Epidermal melanocyte (primary cell): ENCODE data around the gene CCL16.
"Not testable (repeated sequence)": the region's sequence is repeated elsewhere in the genome, so short reads cannot be mapped to it uniquely, and the experiment has no call there.

Experiments
- DNase-seq: peaks from one replicate; pipeline ENCODE4 v3.0.0; 2011; ENCODE audit warnings: low spot score; ENCODE audit not compliant: insufficient read length

CCL16 gene

DNA sequence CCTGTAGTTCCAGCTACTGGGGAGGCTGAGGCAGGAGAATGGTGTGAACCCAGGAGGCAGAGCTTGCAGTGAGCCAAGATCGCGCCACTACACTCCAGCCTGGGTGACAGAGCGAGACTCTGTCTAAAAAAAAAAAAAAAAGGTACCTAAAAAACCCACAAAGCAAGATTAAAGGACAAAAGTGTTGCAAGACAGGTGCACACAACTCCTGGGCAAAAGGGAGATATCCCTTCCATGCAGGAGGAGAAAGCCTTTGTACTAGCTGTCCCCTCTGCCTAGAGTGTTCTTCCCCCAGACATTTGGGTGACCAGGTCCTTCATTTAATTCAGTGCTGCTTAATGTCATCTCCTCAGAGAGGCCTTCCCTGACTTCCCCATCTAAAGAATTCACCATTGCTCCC, 42.8 kb downstream of the CCL16 start:
- DNase-seq = not testable (repeated sequence)

DNA sequence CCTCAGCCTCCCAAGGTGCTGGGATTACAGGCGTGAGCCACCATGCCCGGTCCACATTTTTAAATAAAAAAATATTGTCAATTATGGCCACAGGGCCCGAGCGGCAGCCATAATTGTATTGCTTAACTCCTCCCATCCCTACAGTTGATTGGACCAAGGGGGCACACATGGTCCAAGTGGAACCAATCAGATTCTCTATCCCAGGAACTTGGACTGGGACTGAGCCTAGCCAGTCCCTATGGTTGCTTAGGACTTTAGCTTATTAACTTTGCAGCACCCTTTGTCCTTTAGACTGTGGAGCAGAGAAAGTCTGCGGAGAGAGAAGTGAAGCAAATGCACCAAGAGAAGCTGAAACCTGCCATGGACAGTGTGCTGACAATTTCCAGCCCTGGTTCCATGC, 45.2 kb downstream of the CCL16 start:
- DNase-seq = no peak

DNA sequence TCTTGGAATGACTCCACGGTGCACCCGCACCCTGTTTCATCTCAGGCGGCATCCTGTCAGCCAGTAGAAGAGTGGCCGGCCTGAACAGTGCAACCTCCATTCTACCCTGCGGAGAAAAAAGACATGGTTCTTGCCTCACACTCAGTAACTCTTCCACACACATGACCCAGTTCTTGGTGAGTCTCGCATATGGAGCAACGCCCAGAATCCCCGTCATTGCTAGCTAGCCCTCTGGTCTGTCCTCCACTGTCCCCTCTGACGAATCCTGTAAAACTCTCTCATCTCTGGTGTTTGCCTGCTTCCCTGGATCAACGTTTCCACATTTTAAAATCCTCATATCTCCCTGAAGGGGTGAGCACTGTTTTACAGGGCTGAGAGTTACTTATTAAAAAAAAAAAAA, 46.5 kb downstream of the CCL16 start:
- no peak for DNase-seq

DNA sequence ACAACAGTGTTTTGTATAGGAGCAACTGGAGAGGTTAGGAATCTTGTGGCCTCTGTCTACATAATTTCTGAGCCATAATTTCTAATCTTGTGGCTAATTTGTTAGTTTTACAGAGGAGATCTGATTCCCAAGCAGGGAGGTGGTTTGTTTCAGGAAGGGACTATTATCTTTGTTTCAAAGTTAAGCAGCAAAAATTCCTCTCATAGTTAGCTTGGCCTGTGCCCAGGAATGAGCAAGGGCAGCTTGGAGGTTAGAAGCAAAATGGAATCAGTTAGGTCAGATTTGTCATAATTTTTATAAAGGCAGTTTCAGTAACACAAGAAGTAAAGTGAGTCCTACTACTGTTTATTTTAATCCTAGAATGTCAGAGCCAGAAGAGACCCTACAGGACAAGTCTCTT, 48.7 kb downstream of the CCL16 start:
- DNase-seq = no peak

DNA sequence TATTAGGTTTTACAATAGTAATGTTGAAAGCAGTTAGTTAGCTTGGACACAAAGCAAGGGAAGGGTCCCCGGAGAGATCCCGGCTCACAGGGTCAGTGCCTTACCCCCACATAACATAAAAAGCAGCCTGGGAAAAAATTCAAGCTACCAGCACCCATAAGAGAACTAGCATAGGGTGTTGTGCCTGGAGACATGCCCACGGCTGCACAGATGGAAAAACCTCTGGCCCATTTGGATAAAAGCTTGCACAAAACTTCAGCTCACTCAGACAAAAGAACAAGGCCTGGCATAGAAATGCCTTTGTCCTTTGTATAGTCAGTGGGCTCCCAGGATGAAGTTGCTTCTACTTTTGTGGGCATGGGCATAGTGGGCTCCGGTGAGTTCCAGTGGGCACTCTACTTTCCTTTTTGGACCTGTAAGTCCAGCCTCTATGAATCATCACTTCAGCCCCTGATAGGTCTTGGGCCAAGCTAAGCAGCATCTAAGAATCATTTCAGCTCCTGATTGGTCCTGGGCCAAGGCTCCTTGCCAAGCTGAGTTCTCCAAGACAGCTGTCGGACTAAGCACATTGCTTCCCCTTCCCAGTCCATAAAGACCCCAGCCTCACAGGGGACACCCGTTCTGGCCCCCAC, 49.4 kb downstream of the CCL16 start:
- DNase-seq = no peak

DNA sequence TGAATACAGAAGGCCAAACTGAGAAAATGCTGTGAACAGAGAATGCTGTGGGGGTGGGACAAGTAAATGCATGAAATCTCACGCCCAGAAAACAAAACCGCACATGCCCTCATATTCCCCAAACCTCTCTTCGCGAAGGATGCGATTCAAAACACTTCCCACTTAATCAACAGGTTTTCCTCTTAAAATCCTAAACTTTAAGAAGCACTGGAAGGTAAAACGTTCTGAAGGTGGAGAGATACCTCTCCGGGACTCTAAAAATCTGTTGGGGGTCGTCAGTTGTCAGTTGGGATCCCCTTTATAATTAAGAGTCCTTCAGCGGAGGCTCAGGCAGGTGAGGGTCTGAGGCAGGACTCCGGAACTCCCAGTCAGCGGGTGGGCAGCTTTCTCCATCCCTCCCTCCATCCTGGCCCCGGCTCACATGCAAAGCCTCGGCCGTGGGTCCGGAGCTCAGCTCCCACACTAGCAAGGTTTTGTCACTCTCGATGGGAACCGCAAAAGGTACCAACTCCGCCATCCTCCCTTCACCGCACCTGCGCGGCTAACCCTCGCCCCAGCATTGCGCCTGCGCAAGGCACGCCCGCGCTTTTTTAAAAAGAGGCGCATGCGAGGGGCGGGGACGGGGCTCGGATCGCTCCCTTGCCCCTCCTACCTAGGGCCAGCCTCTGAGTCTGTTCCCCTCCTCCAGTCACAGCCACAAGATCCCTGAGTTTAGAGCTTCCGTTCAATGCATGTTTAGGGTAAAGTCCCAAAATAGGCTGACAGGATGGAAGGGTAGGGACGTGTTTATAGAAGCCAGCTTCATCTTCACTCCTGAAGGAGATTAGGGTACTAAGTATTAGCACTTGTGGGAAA, 50.9 kb downstream of the CCL16 start, which contains the start of gene RDM1:
RDM1 (minus strand) TSS at position 563 of the 855 bp plus-strand sequence; CDS start at position 517, 46 bp downstream.
- DNase-seq = peak; percentile 68

DNA sequence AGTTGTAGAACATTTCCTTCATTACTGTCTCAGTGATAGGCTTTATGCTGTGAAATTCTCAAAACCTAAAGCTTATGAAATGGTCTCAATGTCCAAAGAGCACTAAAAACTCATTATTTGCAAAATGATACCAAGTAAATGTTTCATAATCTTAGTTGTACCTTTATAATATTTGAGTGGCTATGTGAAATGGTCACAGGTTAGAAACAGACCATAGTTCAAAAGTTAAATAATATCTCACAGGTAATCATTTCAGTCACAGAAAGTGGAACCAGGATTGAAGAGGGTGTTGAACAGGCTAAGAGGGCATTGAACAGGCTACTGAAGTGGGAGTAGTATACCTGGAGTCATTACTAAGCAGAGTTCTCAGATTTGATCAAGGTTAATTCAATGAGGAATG, 53.6 kb downstream of the CCL16 start:
- no peak for DNase-seq
